ENCODE measurements around the gene CHST8. TPM values are rescaled to one million over a fixed set of nuclear protein-coding genes. Genes with fewer than 3 reads are reported as not detected.

CHST8 gene
- total RNA-seq, 1 donor from 2014 or later, result not detected

- DNase-seq (ENCODE audit: low read depth), result no peak
- H3K4me3 ChIP-seq (ENCODE audit: low read depth, low read length), result no peak overlapping the region
- TF ChIP-seq, protein P1, sequence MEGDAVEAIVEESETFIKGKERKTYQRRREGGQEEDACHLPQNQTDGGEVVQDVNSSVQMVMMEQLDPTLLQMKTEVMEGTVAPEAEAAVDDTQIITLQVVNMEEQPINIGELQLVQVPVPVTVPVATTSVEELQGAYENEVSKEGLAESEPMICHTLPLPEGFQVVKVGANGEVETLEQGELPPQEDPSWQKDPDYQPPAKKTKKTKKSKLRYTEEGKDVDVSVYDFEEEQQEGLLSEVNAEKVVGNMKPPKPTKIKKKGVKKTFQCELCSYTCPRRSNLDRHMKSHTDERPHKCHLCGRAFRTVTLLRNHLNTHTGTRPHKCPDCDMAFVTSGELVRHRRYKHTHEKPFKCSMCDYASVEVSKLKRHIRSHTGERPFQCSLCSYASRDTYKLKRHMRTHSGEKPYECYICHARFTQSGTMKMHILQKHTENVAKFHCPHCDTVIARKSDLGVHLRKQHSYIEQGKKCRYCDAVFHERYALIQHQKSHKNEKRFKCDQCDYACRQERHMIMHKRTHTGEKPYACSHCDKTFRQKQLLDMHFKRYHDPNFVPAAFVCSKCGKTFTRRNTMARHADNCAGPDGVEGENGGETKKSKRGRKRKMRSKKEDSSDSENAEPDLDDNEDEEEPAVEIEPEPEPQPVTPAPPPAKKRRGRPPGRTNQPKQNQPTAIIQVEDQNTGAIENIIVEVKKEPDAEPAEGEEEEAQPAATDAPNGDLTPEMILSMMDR (conservative IDR thresholded peaks at IDR 0.05; ENCODE audit: low read depth, low read length), result no peak
Observed at GRCh38 chr19:33704271-33704670, 82.5 kb downstream of the CHST8 start.

GRCh38 chr19:33705090-33705847 is 83.5 kb downstream of the CHST8 start:
- TF ChIP-seq, protein P1 (conservative IDR thresholded peaks at IDR 0.05; ENCODE audit: low read depth, low read length), result no peak
- no peak overlapping the region for H3K4me3 ChIP-seq (ENCODE audit: low read depth, low read length)
- DNase-seq (ENCODE audit: low read depth), result no peak

- no peak overlapping the region for H3K4me3 ChIP-seq (ENCODE audit: low read depth, low read length)
- no peak for DNase-seq (ENCODE audit: low read depth)
- TF ChIP-seq, protein P1 (conservative IDR thresholded peaks at IDR 0.05; ENCODE audit: low read depth, low read length), result no peak
Observed at GRCh38 chr19:33705860-33706259, 84.1 kb downstream of the CHST8 start.

DNA sequence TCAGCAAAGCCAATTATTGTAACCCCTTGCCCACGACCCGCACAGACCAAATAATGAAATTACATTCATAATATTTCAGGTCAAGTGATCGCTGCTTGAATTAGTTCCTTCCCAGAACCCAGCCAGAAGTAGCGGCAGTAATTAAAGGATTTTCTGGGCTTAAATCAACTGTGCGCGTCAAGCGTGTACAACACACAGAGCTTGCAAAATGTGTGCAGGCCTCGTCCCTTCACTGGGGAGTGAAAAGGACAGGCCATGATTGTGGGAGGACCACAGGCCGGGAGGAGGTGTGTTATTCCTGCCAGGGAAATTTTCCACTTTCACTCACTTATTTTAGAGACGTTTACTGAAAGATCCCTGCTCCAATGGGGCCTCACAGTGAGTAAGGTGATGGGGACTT is 84.9 kb downstream of the CHST8 start:
- DNase-seq (ENCODE audit: low read depth), result no peak
- TF ChIP-seq, protein P1 (conservative IDR thresholded peaks at IDR 0.05; ENCODE audit: low read depth, low read length), result no peak
- H3K4me3 ChIP-seq (ENCODE audit: low read depth, low read length), result no peak overlapping the region

DNA sequence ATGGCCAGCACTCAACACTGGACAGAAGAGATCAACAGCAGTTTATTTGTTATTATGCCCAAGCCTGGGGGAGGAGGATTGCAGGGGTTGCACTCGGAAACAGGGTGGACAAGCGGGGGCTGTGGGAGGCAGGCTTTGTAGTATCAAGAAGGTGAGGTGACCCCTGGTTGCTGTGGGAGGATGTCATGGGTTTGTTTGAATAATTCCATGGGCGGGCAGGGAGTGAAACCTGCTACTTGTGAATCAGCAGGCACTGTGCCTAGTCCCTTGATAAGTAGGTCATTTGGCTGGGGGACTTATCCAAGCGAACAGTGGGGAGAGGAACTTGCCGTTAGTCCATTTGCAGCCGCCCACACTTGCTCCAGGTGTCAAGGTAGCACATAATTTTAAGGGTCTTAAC is 90.5 kb downstream of the CHST8 start:
- H3K4me3 ChIP-seq (ENCODE audit: low read depth, low read length), result no peak overlapping the region
- TF ChIP-seq, protein P1 (conservative IDR thresholded peaks at IDR 0.05; ENCODE audit: low read depth, low read length), result no peak
- DNase-seq (ENCODE audit: low read depth), result no peak

DNA sequence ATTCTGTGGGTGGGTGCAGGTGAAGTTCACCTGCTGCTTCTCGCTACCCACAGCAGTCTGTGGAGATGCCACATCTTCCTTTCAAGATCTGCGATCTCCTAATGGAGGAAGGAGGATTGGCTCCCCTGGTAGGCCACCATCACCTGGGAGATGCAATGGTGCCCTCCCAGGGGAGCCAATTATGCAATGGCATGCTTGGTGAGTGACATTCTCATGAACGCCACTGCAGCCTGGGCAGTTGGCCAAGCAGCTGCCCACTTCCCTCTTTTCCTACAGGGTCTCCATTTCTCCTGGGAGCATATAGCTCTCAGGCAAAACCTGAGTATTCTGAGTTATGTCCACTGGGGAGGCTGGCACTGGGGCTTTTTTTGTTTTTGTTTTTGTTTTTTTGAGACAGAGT is 91.4 kb downstream of the CHST8 start:
- TF ChIP-seq, protein P1 (conservative IDR thresholded peaks at IDR 0.05; ENCODE audit: low read depth, low read length), result no peak
- no peak overlapping the region for H3K4me3 ChIP-seq (ENCODE audit: low read depth, low read length)
- no peak for DNase-seq (ENCODE audit: low read depth)

- TF ChIP-seq, protein P1 (conservative IDR thresholded peaks at IDR 0.05; ENCODE audit: low read depth, low read length), result no peak
- H3K4me3 ChIP-seq (ENCODE audit: low read depth, low read length), result no peak overlapping the region
- no peak for DNase-seq (ENCODE audit: low read depth)
Observed at GRCh38 chr19:33714149-33714548, 92.4 kb downstream of the CHST8 start.

All from epithelial cell of proximal tubule (primary cell).